PC-9 (cell line): ENCODE measurements around the gene EPS15. TPM values are rescaled to one million over a fixed set of nuclear protein-coding genes. Genes with fewer than 3 reads are reported as not detected.

Experiments
- BruUV-seq: library from RNA; stranded (reverse); fragments of 400-500 nt; replicated peaks from 2 replicates; lab custom pipeline; 2021; lab: Mats Ljungman, UMichigan
- CTCF ChIA-PET: fragments of 300-600 bp; sonication (Branson Sonifier 250); formaldehyde crosslinking; loops from one replicate; lab custom pipeline; 2022; ENCODE audit warnings: antibody characterized with exemption; lab: Charles Lee
- POLR2A ChIA-PET: fragments of 300-600 bp; sonication (Branson Sonifier 250); formaldehyde crosslinking; loops from one replicate; lab custom pipeline; 2022; ENCODE audit warnings: antibody characterized with exemption; ENCODE audit not compliant: unreplicated experiment; lab: Charles Lee
- DNase-seq, 2 experiments: peaks; one replicate each; pipeline versions ENCODE4 v3.0.0 to v3.0.0-alpha.2; 2015 to 2022; ENCODE audit warnings: mixed read lengths in 1 of 2
- H2AFZ ChIP-seq: fragments of 200-600 bp; sonication (generic); 2 replicates; pipeline ENCODE4 v1.8.1; 2017; ENCODE audit warnings: antibody characterized with exemption
- H3F3A ChIP-seq: fragments of 200-600 bp; sonication (generic); 2 replicates; pipeline ENCODE4 v1.8.1; 2017; ENCODE audit warnings: antibody characterized with exemption, mild to moderate bottlenecking, low read depth; ENCODE audit not compliant: insufficient read depth
- H3K27ac ChIP-seq: fragments of 200-600 bp; sonication (generic); 2 replicates; pipeline ENCODE4 v1.6.1; 2016; ENCODE audit warnings: mixed run types
- H3K27me3 ChIP-seq: fragments of 200-600 bp; sonication (generic); 2 replicates; pipeline ENCODE4 v1.6.1; 2016; ENCODE audit warnings: low read depth, mixed run types; ENCODE audit not compliant: insufficient read depth
- H3K36me3 ChIP-seq: fragments of 200-600 bp; sonication (generic); 2 replicates; pipeline ENCODE4 v1.6.1; 2016; ENCODE audit warnings: low read depth, mixed run types
- H3K4me1 ChIP-seq: fragments of 200-600 bp; sonication (generic); replicated peaks from 2 replicates; pipeline ENCODE4 v1.6.1; 2016; ENCODE audit warnings: mixed run types; ENCODE audit not compliant: insufficient read depth
- H3K4me2 ChIP-seq: fragments of 200-600 bp; sonication (generic); 2 replicates; pipeline ENCODE4 v1.6.1; 2017; ENCODE audit warnings: mixed run types
- H3K4me3 ChIP-seq: fragments of 200-600 bp; sonication (generic); 2 replicates; pipeline ENCODE4 v1.6.1; 2016; ENCODE audit warnings: mixed run types
- H3K79me2 ChIP-seq: fragments of 200-600 bp; sonication (generic); 2 replicates; pipeline ENCODE4 v1.6.1; 2017; ENCODE audit warnings: low read depth, mixed run types
- H3K9me2 ChIP-seq: fragments of 200-600 bp; sonication (generic); 2 replicates; pipeline ENCODE4 v1.8.1; 2017; ENCODE audit warnings: mild to moderate bottlenecking; ENCODE audit not compliant: insufficient read depth
- H3K9me3 ChIP-seq: fragments of 200-600 bp; sonication (generic); 2 replicates; pipeline ENCODE4 v1.8.1; 2016; ENCODE audit warnings: low read depth; ENCODE audit not compliant: insufficient read depth
- H4K20me1 ChIP-seq: fragments of 200-600 bp; sonication (generic); 2 replicates; pipeline ENCODE4 v1.8.1; 2017; ENCODE audit not compliant: insufficient read depth
- EZH2 ChIP-seq: fragments of 200-600 bp; sonication (generic); IDR thresholded peaks from 2 replicates; pipeline ENCODE4 v1.8.0; 2017; ENCODE audit warnings: antibody characterized with exemption, low read depth
- intact Hi-C: fragments of 100-400 bp; cut with micrococcal nuclease; formaldehyde crosslinking; loops from one replicate; pipeline ENCODE4 v1.10.0; 2022; ENCODE audit not compliant: unreplicated experiment
- total RNA-seq: library from RNA; stranded (reverse); gene quantifications from 2 replicates; pipeline ENCODE4 v1.2.3, GENCODE V29; 2021
- TF ChIP-seq, protein P1 (sequence below): fragments of 200-600 bp; sonication (generic); conservative IDR thresholded peaks from 2 replicates; pipeline ENCODE4 v1.6.1; 2017; ENCODE audit warnings: mixed run types, antibody characterized with exemption, mild to moderate bottlenecking, moderate library complexity

Gene EPS15
- total RNA-seq, 1 experiment from 2014 or later: 60.1 TPM

DNA sequence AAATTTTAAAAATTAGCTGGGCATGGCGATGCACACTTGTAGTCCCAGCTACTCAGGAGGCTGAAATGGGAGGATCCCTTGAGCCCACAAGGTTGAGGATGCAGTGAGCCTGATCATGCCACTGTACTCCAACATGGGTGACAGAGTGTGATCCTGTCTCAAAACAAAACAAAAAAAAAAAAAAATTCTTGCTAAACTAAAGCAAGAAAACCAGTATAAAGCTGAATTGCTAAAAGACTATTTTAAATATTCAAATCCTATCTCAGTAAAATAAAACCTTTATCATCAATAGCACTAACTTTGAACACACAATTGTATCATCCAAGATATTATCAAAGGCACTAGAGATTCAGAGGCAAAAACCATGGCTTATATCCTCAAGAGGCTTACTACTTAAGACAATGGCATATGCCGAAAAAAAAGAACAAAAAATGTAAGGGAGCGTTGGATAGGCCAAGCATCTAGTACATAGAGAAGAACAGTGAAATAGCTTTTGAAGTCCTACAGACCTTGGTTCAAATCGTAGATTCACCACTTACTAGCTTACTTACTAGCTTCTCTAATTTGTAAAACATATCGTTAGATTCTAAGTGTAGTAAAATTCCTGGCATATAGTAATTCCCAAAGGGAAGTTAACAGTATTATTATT, 3.6 kb downstream of the EPS15 start:
- Histone ChIP-seq H2AFZ (no peak overlapping the region), H3K4me1 (peaks cover 40% of the 10 kb centered on the region), H3K27me3 (no peaks in the 10 kb centered on the region), H3K9me2 (no peaks in the 10 kb centered on the region), H3K4me2 (peak overlapping the region; percentile 91), H3F3A (peaks cover 34% of the 10 kb centered on the region; the same call in 1 of the 2 replicates), H4K20me1 (no peaks in the 10 kb centered on the region), H3K36me3 (peaks cover 1% of the 10 kb centered on the region; the same call in 1 of the 2 replicates), H3K4me3 (peak overlapping the region; percentile 100; the same call in 1 of the 2 replicates), H3K9me3 (no peaks in the 10 kb centered on the region), H3K79me2 (peaks cover 81% of the 10 kb centered on the region), H3K27ac (no peak overlapping the region)
- ChIA-PET CTCF (interaction anchor here (0.6 to 0.9 kb wide), 3 partner anchors 38 to 1018 kb away, joined by 3 to 10 read pairs (median 4); no protein-coding TSS in a partner anchor), POLR2A (no interaction called here)
- intact Hi-C loops: no loop called here
- no peak for DNase-seq
- TF ChIP-seq, protein P1, sequence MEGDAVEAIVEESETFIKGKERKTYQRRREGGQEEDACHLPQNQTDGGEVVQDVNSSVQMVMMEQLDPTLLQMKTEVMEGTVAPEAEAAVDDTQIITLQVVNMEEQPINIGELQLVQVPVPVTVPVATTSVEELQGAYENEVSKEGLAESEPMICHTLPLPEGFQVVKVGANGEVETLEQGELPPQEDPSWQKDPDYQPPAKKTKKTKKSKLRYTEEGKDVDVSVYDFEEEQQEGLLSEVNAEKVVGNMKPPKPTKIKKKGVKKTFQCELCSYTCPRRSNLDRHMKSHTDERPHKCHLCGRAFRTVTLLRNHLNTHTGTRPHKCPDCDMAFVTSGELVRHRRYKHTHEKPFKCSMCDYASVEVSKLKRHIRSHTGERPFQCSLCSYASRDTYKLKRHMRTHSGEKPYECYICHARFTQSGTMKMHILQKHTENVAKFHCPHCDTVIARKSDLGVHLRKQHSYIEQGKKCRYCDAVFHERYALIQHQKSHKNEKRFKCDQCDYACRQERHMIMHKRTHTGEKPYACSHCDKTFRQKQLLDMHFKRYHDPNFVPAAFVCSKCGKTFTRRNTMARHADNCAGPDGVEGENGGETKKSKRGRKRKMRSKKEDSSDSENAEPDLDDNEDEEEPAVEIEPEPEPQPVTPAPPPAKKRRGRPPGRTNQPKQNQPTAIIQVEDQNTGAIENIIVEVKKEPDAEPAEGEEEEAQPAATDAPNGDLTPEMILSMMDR: no peak
- TF ChIP-seq EZH2: no peak
- BruUV-seq: no TSS peak

DNA sequence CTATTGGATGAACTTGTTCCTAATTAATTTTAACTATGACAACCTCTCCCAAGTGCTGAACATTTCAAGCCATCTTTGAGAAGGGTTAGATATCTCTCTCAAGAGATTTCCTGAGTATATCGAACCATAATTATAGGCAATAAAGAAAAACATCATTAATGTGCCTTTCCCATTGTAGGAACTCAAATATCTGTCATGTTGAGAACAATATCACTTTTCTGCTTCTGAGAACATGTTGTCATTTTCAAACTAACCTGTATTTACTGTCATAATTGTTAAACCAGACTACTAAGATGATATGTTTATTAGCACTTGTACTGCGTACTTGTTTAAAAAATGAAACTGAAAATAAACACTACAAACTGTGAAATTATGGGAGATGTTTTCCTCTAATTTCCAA, 4.3 kb downstream of the EPS15 start:
- POLR2A ChIA-PET: no interaction called here
- no peak overlapping the region for H2AFZ ChIP-seq
- peaks cover 8% of the 10 kb centered on the region; the same call in 1 of the 2 replicates for H3K36me3 ChIP-seq
- H3F3A ChIP-seq: peaks cover 27% of the 10 kb centered on the region
- H3K27me3 ChIP-seq: no peaks in the 10 kb centered on the region
- no peak overlapping the region for H3K4me3 ChIP-seq
- peak overlapping the region; percentile 14; the same call in 1 of the 2 replicates for H3K4me2 ChIP-seq
- no peak for DNase-seq
- CTCF ChIA-PET: interaction anchor here (0.9 kb wide), 1 partner anchor 38 kb away, joined by 10 read pairs; no protein-coding TSS in a partner anchor
- no peak for TF ChIP-seq EZH2
- TF ChIP-seq, protein P1: no peak
- peaks cover 88% of the 10 kb centered on the region for H3K79me2 ChIP-seq
- BruUV-seq: no TSS peak
- H4K20me1 ChIP-seq: no peaks in the 10 kb centered on the region
- no peak overlapping the region; the same call in 1 of the 2 replicates for H3K27ac ChIP-seq
- peaks cover 47% of the 10 kb centered on the region for H3K4me1 ChIP-seq
- no peaks in the 10 kb centered on the region for H3K9me3 ChIP-seq
- no peaks in the 10 kb centered on the region for H3K9me2 ChIP-seq
- intact Hi-C loops: no loop called here

DNA sequence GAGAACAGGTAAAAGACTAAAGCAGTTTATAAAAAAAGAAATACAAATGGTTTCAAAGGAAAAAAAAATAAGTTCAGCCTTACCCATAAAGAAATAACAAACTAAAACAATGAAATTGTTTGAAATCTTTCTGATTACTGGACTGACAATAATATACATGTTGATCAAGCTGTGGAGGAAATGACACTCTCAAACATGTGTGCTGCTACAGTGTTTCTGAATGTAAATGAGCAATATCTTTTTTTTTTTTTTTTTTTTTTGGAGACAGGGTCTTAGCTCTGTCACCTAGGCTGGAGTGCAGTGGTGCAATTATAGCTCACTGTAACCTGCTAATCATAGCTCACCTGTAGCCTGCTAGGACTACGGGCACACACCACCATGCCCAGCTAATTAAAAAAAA, 6.5 kb downstream of the EPS15 start:
- TF ChIP-seq, protein P1: no peak
- TF ChIP-seq EZH2: no peak
- no peak for DNase-seq

More for the DNA sequence above, 6.5 kb downstream of the EPS15 start:
- Histone ChIP-seq H3K4me3 (no peak overlapping the region), H3K36me3 (peaks cover 12% of the 10 kb centered on the region; the same call in 1 of the 2 replicates), H3K4me2 (no peak overlapping the region), H3K27me3 (no peaks in the 10 kb centered on the region), H3K79me2 (peaks cover 100% of the 10 kb centered on the region), H3K27ac (no peak overlapping the region), H3K9me3 (no peaks in the 10 kb centered on the region), H3K4me1 (peaks cover 53% of the 10 kb centered on the region), H2AFZ (no peak overlapping the region), H3F3A (peaks cover 14% of the 10 kb centered on the region), H4K20me1 (no peaks in the 10 kb centered on the region), H3K9me2 (no peaks in the 10 kb centered on the region)
- intact Hi-C loops: no loop called here
- ChIA-PET CTCF (interaction anchor here (0.6 kb wide), 1 partner anchor 252 kb away, joined by 8 read pairs; no protein-coding TSS in a partner anchor), POLR2A (interaction anchor here (0.6 to 0.7 kb wide), 2 partner anchors 21 to 136 kb away, joined by 4 to 8 read pairs; no protein-coding TSS in a partner anchor)
- no TSS peak for BruUV-seq
